Epithelial cell of prostate (primary cell): ENCODE measurements around the gene WDR27.
A peak's percentile ranks its signal among the peaks of the same experiment; 100 is the strongest.
"Not testable (repeated sequence)": the region's sequence is repeated elsewhere in the genome, so short reads cannot be mapped to it uniquely, and the experiment has no call there.

Source experiments
- DNase-seq: peaks from one replicate; pipeline ENCODE4 v3.0.0-alpha.2; 2011; ENCODE audit warnings: low read depth, low spot score
- H3K27ac ChIP-seq: fragments of 450-650 bp; 2 replicates; pipeline ENCODE4 v1.5.1; 2017; ENCODE audit warnings: mild to moderate bottlenecking

The WDR27 gene

DNA sequence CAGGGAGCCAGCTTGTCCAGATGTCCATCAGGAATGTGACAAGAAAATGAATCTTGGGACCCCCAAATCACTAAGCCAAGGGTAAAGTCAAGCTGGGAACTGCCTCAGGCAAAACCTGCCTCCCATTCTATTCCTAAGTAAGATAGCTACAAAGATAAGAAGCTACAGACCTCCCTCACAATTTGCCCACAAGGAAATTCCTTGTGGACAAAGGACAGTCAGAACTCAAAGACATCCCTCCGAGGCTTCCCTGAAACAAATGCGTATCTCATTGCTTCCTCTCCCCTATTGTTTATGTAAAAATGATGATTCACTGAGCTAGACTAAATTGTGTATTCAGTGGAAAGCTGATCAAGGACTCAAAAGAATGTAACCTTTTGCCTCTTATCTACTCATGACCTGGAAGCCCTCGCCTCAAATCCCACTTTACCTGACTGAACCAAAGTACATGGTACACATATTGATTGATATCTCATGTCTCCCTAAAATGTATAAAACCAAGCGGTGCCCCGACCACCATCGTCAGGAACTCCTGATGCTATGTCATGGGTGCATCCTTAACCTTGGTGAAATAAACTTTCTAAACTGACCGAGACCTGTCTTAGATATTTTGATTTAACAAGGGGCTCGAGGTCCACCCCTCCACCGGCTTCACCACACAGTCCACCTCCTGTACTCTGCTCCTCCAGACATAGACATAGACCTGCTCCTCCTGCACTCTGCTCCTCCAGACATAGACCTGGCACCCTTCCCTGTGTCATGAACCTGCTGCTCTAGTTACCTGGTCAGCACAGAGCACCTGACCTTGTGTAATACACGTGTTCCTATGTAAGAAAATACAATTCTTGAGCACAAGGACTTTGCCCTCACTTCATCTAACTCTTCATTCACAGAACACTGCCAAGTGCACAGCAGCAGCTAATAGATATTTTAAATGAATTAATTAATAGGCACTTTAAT, 81.4 kb downstream of the WDR27 start:
- no peak for DNase-seq
- peak overlapping the region; percentile 70 for H3K27ac ChIP-seq

DNA sequence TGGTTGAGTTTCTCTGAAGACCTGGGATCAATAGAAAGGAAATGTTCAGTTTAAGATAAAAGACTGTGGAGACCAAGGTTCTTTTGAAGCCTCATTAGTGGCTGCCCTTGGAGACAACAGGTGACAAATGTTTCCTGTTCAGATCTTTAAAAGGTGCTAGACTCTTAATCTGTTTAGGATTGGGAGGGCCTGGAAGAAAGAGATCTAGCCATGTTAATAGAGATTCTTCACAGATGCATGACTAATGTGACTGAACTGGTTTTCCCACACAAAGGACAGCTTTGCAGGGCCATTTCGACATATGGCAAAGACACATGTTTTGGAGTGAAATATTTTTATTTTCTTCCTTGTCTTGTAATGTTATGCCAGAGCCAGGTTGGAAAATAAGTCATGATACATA, 82.2 kb downstream of the WDR27 start:
- peak overlapping the region; percentile 70 for H3K27ac ChIP-seq
- peak; percentile 52 for DNase-seq

DNA sequence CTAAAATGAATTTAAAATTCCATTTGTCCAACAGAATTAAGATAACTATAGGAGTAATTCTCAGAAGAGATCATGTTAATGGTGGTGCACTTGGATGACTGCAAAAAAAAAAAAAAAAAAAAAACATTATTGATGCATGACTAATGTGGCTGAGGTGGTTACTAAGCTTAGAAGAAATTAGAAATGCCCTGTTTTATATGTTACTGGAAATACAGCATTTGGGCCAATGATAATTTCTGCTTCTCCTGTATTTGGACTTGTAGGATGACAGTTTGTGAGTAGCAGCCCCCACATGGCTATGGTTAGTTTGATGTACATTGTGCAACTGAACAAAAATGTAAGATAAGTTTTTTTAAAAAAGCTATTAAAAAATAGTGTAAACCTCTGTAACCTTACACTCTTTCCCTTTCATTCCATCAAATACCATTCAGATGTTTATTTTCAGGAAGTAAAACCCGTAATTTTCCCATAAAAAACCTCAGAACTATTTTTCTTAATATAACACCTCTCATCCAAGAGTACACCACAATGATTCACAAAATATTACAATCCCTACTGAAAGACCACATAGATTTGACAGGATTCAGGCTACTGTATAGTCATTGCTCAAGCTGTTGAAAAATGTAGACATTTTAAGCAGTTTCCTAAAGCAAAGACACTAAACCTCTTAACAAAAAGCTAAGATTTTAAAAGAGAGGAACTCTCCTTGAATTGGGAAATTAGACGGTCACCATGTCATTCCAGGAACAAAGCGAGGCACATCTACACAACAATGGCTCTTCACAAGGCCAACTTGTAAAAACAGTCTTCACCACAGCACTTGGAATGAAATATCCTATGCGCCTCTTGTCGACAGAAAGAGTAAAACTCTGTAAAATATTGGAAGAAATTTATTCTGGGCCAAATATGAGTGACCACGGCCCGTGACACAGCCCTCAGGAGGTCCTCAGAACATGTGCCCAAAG, 83.0 kb downstream of the WDR27 start:
- DNase-seq: no peak
- peak overlapping the region; percentile 70 for H3K27ac ChIP-seq

DNA sequence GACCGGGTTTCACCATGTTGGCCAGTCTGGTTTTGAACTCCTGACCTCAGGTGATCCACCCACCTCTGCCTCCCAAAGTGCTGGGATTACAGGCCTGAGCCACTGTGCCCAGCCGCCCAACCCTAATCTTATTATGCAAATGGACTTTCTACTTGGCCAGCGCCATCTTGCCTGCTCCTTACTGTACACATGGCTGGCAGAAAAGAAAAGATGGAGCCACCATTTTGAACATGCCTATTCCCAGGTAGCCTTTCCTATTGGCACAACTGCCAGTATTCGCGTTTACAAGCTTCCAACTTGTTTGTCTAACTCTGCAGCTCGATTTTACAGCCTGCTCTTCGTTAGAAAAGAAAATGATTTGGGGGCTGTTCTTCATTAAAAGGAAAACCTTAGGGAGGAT, 84.3 kb downstream of the WDR27 start:
- H3K27ac ChIP-seq: no peak overlapping the region
- no peak for DNase-seq

DNA sequence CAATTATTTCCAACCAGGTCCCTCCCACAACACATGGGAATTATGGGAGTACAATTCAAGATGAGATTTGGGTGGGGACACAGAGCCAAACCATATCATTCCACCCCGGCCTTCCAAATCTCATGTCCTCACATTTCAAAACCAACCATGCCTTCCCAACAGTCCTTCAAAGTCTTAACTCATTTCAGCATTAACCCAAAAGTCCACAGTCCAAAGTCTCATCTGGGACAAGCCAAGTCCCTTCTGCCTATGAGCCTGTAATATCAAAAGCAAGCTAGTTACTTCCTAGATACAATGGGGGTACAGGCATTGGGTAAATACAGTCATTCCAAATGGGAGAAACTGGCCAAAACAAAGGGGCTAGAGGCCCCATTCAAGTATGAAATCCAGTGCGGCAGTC, 93.2 kb downstream of the WDR27 start:
- not testable (repeated sequence) for DNase-seq, H3K27ac ChIP-seq

DNA sequence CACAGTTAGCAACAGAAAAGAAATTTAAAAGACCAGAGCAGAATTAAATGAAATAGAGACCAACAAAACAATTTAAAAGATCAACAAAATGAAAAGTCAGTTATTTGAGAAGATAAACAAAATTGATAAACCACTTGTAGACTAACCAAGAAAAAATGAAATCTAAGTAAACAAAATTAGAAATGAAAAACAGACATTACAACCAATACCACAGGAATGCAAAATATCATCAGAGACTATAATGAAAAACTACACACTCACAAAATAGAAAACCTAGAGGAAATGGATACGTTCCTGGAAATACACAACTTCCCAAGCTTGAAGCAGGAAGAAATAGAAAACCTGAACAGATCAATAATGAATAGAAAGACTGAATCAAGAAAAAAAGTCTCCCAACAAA, 97.8 kb downstream of the WDR27 start:
- H3K27ac ChIP-seq: no peak overlapping the region
- DNase-seq: no peak

DNA sequence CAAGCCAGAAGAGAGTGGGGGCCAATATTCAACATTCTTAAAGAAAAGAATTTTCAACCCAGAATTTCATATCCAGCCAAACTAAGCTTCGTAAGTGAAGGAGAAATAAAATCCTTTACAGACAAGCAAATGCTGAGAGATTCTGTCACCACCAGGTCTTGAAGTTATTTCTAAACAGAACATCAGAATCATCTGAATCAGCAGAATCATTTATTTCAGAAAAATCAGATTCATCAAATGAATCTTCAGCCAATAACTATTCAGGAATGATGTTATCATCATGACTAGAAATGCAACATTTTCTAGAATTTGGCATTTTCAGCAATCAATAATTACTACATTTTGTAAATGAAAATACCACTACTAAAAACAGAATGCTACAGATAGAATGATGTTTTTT, 100.7 kb downstream of the WDR27 start:
- H3K27ac ChIP-seq, DNase-seq: not testable (repeated sequence)

DNA sequence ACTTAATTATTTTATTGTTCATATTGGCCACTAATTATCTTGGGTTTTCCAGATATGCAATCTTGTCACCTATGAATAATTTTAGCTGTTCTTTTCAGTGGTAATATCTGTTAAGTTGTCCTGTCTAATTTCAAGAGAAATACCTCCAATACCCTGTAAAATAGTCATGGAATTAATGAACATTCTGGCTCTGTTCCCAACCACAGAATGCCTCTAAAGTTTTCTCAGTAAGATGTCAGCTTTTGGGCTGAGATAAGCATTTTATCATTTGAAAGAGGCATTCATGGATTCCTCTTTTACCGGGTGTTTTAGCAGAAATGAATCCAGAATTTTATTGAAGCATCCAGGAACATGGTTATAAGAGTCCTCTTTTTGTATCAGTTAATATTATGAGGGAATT, 109.3 kb downstream of the WDR27 start:
- H3K27ac ChIP-seq: no peak overlapping the region
- DNase-seq: no peak

DNA sequence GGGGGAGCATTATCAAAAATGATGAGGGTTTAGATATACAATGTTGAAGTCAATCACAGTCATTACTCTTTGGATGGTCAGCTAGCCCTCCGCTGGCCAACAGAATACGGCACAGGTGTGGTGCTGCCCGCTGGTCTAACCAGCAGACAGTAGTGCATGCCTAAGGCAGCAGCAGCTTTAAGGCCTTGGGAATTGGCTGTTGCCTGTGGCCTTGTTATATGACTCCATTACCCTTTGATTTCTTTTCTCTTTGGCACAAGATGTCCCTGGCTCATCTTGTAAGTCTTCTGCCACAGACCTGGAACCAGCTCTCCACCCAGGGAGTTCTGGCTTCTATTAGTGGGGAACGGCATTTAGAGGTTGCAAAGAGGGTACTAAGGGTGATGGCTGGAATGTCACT, 110.2 kb downstream of the WDR27 start:
- DNase-seq: no peak
- no peak overlapping the region for H3K27ac ChIP-seq

DNA sequence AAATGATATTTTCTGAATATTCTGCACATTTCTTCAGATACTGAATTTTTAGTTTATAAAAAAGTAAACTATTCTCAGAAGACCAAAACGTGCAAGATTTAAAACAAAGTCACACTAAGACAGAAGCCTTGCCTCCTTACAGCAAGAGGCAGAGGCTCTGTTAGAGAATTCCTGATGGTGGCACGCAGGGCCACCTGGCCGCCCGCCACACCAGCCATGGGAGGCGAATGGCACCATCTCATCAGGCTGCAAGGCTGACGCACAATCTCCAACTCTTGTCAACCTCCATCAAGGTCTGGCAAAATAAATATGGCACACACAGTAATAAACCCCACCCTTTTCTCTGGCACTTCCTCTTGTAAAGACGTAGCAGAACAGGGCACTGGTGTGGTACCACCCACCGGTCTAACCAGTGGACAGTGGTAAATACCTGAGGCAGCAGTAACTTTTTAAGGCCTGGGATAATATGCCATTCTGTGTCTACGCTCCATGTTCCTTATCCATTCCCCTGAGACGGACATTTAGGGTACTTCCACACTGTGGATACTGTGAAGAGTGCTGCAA, 111.4 kb downstream of the WDR27 start:
- H3K27ac ChIP-seq: no peak overlapping the region
- DNase-seq: no peak

DNA sequence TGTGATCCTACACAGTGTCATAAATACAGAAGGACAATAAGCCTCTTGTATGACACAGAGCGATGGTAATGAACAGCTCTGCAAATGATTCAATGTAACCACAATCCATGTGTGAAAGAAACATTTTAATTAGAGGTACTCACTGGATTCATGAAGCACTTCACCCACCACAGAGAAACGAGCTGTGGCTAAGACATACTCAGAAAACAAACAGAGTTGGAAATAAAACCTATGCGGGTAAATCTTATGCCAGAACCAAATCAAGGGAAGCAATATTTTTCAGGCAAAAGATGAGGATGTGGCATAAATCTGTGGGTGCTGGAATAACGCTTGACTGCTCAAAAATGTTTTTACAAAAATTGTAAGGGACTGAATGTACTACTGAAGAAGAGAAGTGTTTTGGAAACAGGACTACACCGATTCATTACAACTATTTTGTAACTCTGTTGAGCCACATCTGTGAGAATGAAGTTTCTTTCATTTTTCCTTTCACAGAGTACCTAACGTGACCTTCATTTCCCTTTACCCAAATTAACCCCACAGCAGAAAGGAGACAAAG, 112.1 kb downstream of the WDR27 start:
- H3K27ac ChIP-seq: no peak overlapping the region
- DNase-seq: peak; percentile 60

DNA sequence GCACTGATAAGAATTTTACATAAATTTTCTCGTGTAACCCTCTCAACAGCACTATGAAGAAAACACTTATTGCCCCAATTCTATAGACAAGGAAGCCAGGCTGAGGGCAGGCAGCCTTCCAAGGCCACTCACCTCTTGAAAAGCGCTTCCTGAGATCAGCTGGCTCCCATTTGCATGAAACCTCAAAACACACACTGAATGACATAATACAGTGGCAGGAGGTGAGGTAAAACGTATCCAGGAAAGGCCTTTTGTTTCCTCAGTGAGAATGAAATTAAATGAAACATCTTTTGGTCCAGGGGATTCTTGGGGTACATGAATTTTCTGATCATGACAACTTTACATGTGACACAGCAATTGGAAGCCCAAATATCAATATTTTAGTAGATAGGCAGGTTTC, 112.5 kb downstream of the WDR27 start:
- no peak overlapping the region for H3K27ac ChIP-seq
- peak; percentile 18 for DNase-seq

DNA sequence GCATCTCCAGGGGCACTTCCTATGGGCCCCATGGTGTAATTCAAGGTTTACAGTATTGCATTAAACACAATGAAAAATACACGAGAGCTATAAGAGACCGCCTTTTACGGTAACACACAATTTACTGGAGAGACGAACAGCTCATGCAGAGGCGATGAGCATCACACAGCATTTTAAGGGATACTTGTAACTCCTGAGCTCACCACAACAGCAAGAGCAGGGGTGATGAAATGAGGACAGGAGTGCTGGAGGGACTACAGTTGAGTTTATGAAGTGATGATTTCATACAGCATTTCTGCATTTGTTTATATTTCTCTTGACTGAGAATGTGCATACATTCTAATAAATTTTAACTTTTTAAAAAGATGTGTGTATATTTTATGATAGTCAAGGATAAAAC, 113.9 kb downstream of the WDR27 start:
- DNase-seq: no peak

DNA sequence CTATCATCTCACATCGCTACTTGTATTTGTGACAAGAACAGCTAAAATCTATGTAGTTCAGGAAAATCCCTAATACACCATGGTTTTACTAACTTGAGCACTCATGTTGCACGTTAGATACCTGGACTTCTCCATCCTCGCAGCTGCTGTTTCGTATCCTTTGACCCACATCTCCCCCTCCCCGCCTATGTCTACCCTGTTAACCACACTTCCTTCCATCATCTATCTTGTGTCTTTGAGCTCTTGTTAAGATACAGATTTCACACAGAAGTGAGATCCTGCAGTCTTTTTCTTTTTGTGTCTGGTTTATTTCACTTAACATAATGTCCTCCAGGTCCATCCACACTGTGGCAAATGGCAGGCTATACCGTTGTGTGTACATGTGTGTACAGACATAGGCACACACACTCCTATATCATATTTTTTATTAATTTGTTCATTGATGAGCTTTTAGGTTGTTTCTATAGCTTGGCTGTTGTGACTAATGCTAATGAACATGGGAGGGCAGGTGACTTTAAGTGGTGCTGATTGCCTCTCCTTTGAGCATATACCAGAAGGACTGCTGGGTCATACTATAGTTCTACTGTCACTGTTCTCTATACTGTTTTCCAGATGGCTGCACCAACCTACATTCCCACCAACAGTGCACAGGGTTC, 117.8 kb downstream of the WDR27 start:
- H3K27ac ChIP-seq: no peak overlapping the region
- no peak for DNase-seq

More for the DNA sequence above, 113.9 kb downstream of the WDR27 start:
- H3K27ac ChIP-seq: no peak overlapping the region

DNA sequence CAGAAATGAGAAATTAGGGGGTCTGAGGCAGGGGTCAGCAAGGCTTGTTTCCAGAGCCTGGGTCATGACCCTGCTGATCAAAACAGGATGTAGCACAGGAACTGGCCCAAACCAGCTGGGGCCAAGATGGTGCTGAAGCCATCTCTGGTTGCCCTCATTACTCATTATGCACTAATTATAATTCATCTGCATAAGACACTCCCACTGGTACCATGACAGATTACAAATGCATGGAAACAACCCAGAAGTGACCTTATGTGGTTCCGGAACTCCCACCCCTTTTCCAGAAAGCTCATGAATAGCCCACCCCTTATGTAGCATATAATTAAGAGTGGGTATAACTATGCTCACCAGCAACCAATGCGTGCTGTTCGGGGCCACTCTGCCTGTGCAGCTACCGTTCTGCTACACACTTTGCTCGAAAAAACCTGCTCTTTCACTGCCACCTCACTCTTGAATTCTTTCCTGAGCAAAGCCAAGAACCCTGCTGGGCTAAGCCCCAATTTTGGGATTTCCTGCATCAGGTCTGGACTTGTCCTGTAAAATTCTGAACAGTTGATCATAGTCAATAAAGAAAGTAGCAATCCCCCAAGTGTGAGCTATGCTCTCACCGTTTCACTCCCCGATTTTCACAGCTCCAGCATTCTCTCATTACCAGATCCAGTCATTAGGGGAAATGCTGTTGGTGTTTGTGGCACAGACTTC, 122.3 kb downstream of the WDR27 start:
- no peak overlapping the region for H3K27ac ChIP-seq
- DNase-seq: no peak

DNA sequence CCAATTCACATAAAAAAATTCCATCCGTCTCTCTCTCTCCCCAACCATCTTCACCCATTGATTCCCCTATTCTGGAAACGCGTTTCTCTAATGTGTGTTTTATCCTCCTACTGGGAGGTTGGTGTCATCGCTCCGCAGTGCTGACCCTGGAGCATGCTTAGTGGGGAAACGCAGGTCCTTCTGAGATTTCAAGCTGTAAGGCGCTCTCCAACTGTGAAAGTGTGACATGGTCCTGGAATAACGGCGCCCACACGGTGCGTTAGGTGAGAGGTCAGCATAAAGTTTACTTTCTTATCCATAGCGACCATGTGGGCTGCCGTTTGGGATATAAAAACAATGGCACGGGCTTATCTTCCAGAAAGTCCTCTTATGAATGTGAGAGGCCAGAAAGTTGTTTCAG, 123.9 kb downstream of the WDR27 start:
- no peak for DNase-seq

DNA sequence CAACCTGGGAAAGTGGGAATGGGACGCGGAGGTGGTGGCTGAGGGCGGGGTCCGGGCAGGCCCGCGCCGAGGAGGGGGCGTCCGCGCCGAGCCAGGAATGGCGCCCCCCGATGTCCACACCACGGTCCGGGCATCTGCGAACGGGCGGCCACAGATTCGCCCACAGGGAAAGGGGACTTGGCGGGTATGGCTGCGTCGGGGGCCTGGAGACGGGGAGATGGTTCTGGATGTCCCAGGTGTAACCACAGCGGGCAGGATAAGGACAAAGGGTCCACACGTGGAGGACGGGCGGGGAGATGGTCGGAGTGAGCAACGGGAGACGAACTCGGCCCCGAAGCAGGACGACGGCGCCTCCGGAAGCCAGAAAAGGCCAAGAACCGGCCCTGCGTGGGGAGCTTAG, 124.6 kb downstream of the WDR27 start:
- no peak for DNase-seq

More for the DNA sequence above, 123.9 kb downstream of the WDR27 start:
- no peak overlapping the region for H3K27ac ChIP-seq

DNA sequence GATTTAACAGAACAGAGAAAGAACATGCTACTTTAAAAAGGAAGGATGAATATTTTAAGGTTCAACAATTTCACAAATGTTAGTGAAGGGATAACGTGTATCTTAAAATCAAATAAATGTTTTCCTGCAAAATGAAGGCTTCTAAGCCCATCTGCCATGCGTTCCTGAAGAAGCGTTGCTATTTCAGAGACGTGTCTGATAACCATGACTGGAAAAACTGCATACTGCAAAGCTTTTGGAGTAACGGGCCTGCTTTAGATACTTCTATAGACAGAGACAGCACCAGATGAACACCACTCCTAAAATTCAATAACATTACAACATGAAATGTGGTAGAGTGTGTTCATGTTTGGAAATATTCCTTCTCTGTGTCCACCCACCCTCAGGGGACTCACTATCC, 126.0 kb downstream of the WDR27 start:
- no peak overlapping the region for H3K27ac ChIP-seq
- no peak for DNase-seq

More for the DNA sequence above, 124.6 kb downstream of the WDR27 start:
- no peak overlapping the region for H3K27ac ChIP-seq

DNA sequence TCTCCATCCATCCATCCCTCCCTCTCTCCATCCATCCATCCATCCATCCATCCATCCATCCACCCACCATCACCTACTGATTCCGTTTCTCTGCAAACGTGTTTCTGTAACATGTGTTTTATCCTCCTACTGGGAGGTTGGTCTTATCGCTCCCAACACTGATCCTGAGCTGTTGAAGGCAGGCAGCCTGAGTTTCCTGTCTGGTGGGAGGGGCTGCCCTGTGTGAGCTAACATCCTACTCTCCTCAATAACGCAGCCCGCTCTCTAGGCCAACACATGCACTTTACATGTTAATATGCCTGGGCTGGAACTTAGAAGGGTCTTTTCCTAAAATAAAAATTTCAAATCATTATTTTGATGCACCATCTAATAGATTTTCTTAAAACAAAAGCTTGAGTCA, 126.5 kb downstream of the WDR27 start:
- DNase-seq: no peak
- no peak overlapping the region for H3K27ac ChIP-seq
